ENCODE results near the gene EEF1E1. TPM values are rescaled to one million over a fixed set of nuclear protein-coding genes. Genes with fewer than 3 reads are reported as not detected.

EEF1E1 gene
- total RNA-seq, 2 donors from 2014 or later = 9.8 to 21.7 TPM

GRCh38 chr6:8069631-8070284, 32.6 kb downstream of the EEF1E1 start:
- Histone ChIP-seq H3K27ac (no peak overlapping the region), H3K27me3 (no peaks in the 10 kb centered on the region), H3K36me3 (no peaks in the 10 kb centered on the region), H3K9ac (ENCODE audit: low read depth in 2 of 2, low read length in 2 of 2) (no peak overlapping the region), H3K4me1 (peaks cover 4% of the 10 kb centered on the region), H3K9me3 (no peaks in the 10 kb centered on the region), H3K4me3 (no peak overlapping the region)
- no peak for TF ChIP-seq CTCF (IDR thresholded peaks at IDR 0.05)
- intact Hi-C loops (cut with DNase I) = loop anchor here (10.0 kb wide), 1 partner anchor 165 kb away; no protein-coding TSS in a partner anchor
- DNase-seq = no peak

- Histone ChIP-seq H3K4me1 (peaks cover 4% of the 10 kb centered on the region), H3K4me3 (no peak overlapping the region), H3K9me3 (no peaks in the 10 kb centered on the region), H3K27ac (no peak overlapping the region), H3K9ac (ENCODE audit: low read depth in 2 of 2, low read length in 2 of 2) (no peak overlapping the region), H3K36me3 (no peaks in the 10 kb centered on the region), H3K27me3 (no peaks in the 10 kb centered on the region)
- no peak for DNase-seq
- intact Hi-C loops (cut with DNase I) = loop anchor here (10.0 kb wide), 1 partner anchor 164 kb away; no protein-coding TSS in a partner anchor
- TF ChIP-seq CTCF (IDR thresholded peaks at IDR 0.05) = no peak
Measured at GRCh38 chr6:8069151-8069550, 33.2 kb downstream of the EEF1E1 start.

GRCh38 chr6:8066108-8066507, 36.2 kb downstream of the EEF1E1 start:
- no peaks in the 10 kb centered on the region for H3K36me3 ChIP-seq
- no peak overlapping the region for H3K27ac ChIP-seq
- TF ChIP-seq CTCF (IDR thresholded peaks at IDR 0.05) = no peak
- H3K4me1 ChIP-seq = peaks cover 4% of the 10 kb centered on the region
- H3K27me3 ChIP-seq = no peaks in the 10 kb centered on the region
- intact Hi-C loops (cut with DNase I) = loop anchor here (10.0 kb wide), 1 partner anchor 161 kb away; no protein-coding TSS in a partner anchor
- H3K9me3 ChIP-seq = no peaks in the 10 kb centered on the region
- no peak overlapping the region for H3K4me3 ChIP-seq
- no peak overlapping the region for H3K9ac ChIP-seq (ENCODE audit: low read depth in 2 of 2, low read length in 2 of 2)
- DNase-seq = no peak

GRCh38 chr6:8065519-8065911, 36.8 kb downstream of the EEF1E1 start:
- intact Hi-C loops (cut with DNase I) = loop anchor here (10.0 kb wide), 1 partner anchor 161 kb away; no protein-coding TSS in a partner anchor
- Histone ChIP-seq H3K36me3 (no peaks in the 10 kb centered on the region), H3K9ac (ENCODE audit: low read depth in 2 of 2, low read length in 2 of 2) (no peak overlapping the region), H3K4me1 (peaks cover 4% of the 10 kb centered on the region), H3K27ac (no peak overlapping the region), H3K9me3 (no peaks in the 10 kb centered on the region), H3K4me3 (no peak overlapping the region), H3K27me3 (no peaks in the 10 kb centered on the region)
- DNase-seq = peak; percentile 18
- no peak for TF ChIP-seq CTCF (IDR thresholded peaks at IDR 0.05)

GRCh38 chr6:8064638-8065518, 37.5 kb downstream of the EEF1E1 start:
- intact Hi-C loops (cut with DNase I) = loop anchor here (10.0 kb wide), 1 partner anchor 160 kb away; no protein-coding TSS in a partner anchor
- Histone ChIP-seq H3K36me3 (no peaks in the 10 kb centered on the region), H3K9me3 (no peaks in the 10 kb centered on the region), H3K4me3 (peak overlapping the region; percentile 83), H3K27me3 (no peaks in the 10 kb centered on the region), H3K27ac (peak overlapping the region; percentile 85), H3K9ac (ENCODE audit: low read depth in 2 of 2, low read length in 2 of 2) (peak overlapping the region in 1 of 2 donors; percentile 93), H3K4me1 (peaks cover 4% of the 10 kb centered on the region)
- DNase-seq = no peak
- TF ChIP-seq CTCF (IDR thresholded peaks at IDR 0.05) = no peak

Measured in colonic mucosa (tissue), 4 donors.